H9 (cell line): ENCODE results near the gene TBXAS1. TPM values are rescaled to one million over a fixed set of nuclear protein-coding genes. Genes with fewer than 3 reads are reported as not detected.

Source experiments
- DNase-seq: peaks from one replicate; pipeline ENCODE4 v3.0.0-alpha.2; 2017
- H2AFZ ChIP-seq: one replicate; pipeline ENCODE4 v1.6.1; 2013; ENCODE audit warnings: mild to moderate bottlenecking, low read length, control low read depth, moderate library complexity
- H2AK5ac ChIP-seq: 2 replicates; pipeline ENCODE4 v1.6.1; 2013; ENCODE audit warnings: low read length, control low read depth, mixed read lengths; ENCODE audit not compliant: insufficient read length
- H2BK120ac ChIP-seq: one replicate; pipeline ENCODE4 v1.6.1; 2013; ENCODE audit warnings: low read depth, mild to moderate bottlenecking, low read length, control low read depth, inconsistent platforms; ENCODE audit not compliant: poor library complexity, severe bottlenecking
- H2BK12ac ChIP-seq: 2 replicates; pipeline ENCODE4 v1.6.1; 2013; ENCODE audit warnings: low read length, control low read depth, mixed read lengths, low read depth; ENCODE audit not compliant: insufficient read length
- H2BK15ac ChIP-seq: 2 replicates; pipeline ENCODE4 v1.6.1; 2013; ENCODE audit warnings: low read depth, low read length, control low read depth
- H2BK20ac ChIP-seq: one replicate; pipeline ENCODE4 v1.6.1; 2013; ENCODE audit warnings: low read depth, mild to moderate bottlenecking, low read length, control low read depth, inconsistent platforms; ENCODE audit not compliant: poor library complexity, severe bottlenecking
- H2BK5ac ChIP-seq: 2 replicates; pipeline ENCODE4 v1.6.1; 2013; ENCODE audit warnings: low read length, control low read depth, mixed read lengths; ENCODE audit not compliant: insufficient read length
- H3K14ac ChIP-seq: 2 replicates; pipeline ENCODE4 v1.6.1; 2013; ENCODE audit warnings: low read length, control low read depth; ENCODE audit not compliant: insufficient read depth
- H3K18ac ChIP-seq: 2 replicates; pipeline ENCODE4 v1.6.1; 2013; ENCODE audit warnings: low read depth, mild to moderate bottlenecking, mixed read lengths, low read length, control low read depth; ENCODE audit not compliant: insufficient read length
- H3K23ac ChIP-seq: 2 replicates; pipeline ENCODE4 v1.6.1; 2013; ENCODE audit warnings: low read length, control low read depth, mixed read lengths, low read depth; ENCODE audit not compliant: insufficient read length
- H3K23me2 ChIP-seq: 2 replicates; pipeline ENCODE4 v1.6.1; 2013; ENCODE audit warnings: low read depth, mild to moderate bottlenecking, mixed read lengths, low read length, control low read depth; ENCODE audit not compliant: insufficient read length, poor library complexity, severe bottlenecking
- H3K27ac ChIP-seq: 2 replicates; pipeline ENCODE4 v1.5.1; 2013; ENCODE audit warnings: low read length, control low read depth, mixed read lengths, low read depth; ENCODE audit not compliant: insufficient read length
- H3K27me3 ChIP-seq: 2 replicates; pipeline ENCODE4 v1.6.1; 2013; ENCODE audit warnings: low read length, control low read depth, inconsistent platforms; ENCODE audit not compliant: insufficient read depth
- H3K4ac ChIP-seq: 2 replicates; pipeline ENCODE4 v1.6.1; 2013; ENCODE audit warnings: low read depth, mild to moderate bottlenecking, control low read depth, inconsistent platforms, low read length, moderate library complexity
- H3K4me1 ChIP-seq: 2 replicates; pipeline ENCODE4 v1.6.1; 2013; ENCODE audit warnings: low read length, control low read depth, inconsistent platforms; ENCODE audit not compliant: insufficient read depth
- H3K4me2 ChIP-seq: 2 replicates; pipeline ENCODE4 v1.6.1; 2013; ENCODE audit warnings: low read length, control low read depth, mixed read lengths; ENCODE audit not compliant: insufficient read length, insufficient read depth
- H3K56ac ChIP-seq: 2 replicates; pipeline ENCODE4 v1.6.1; 2013; ENCODE audit warnings: low read depth, mild to moderate bottlenecking, mixed read lengths, low read length, control low read depth; ENCODE audit not compliant: insufficient read length
- H3K79me1 ChIP-seq: 2 replicates; pipeline ENCODE4 v1.6.1; 2013; ENCODE audit warnings: low read depth, mild to moderate bottlenecking, moderate library complexity, low read length, control low read depth, inconsistent platforms; ENCODE audit not compliant: insufficient read depth, poor library complexity, severe bottlenecking
- H3K79me2 ChIP-seq: 2 replicates; pipeline ENCODE4 v1.6.1; 2013; ENCODE audit warnings: low read length, control low read depth, inconsistent platforms; ENCODE audit not compliant: insufficient read depth
- H3K9ac ChIP-seq: 2 replicates; pipeline ENCODE4 v1.6.1; 2013; ENCODE audit warnings: low read length, control low read depth, mixed read lengths; ENCODE audit not compliant: insufficient read length; ENCODE audit errors: extremely low read depth
- H3K9me3 ChIP-seq: one replicate; pipeline ENCODE4 v1.6.1; 2013; ENCODE audit warnings: low read depth, low read length, inconsistent platforms; ENCODE audit not compliant: control insufficient read depth
- H3T11ph ChIP-seq: one replicate; pipeline ENCODE4 v1.6.1; 2013; ENCODE audit warnings: mild to moderate bottlenecking, low read length, control low read depth, inconsistent platforms
- H4K20me1 ChIP-seq: one replicate; pipeline ENCODE4 v1.6.1; 2013; ENCODE audit not compliant: control insufficient read depth, insufficient read length, insufficient read depth
- H4K5ac ChIP-seq: 2 replicates; pipeline ENCODE4 v1.6.1; 2013; ENCODE audit warnings: low read depth, mild to moderate bottlenecking, mixed read lengths, low read length, control low read depth; ENCODE audit not compliant: insufficient read length
- H4K8ac ChIP-seq: replicated peaks from 2 replicates; pipeline ENCODE4 v1.6.1; 2013; ENCODE audit warnings: low read length, control low read depth, mixed read lengths, low read depth; ENCODE audit not compliant: insufficient read length
- H4K91ac ChIP-seq: 2 replicates; pipeline ENCODE4 v1.6.1; 2013; ENCODE audit warnings: low read depth, mild to moderate bottlenecking, moderate library complexity, mixed read lengths, low read length, control low read depth; ENCODE audit not compliant: insufficient read length
- H3K27ac Mint-ChIP-seq, 3 experiments: 2 replicates in 2 of 3; 3 replicates in 1 of 3; pipeline ENCODE4 v1.8.0; 2020 to 2021; ENCODE audit warnings: mixed read lengths in 3 of 3, mild to moderate bottlenecking in 1 of 3, moderate library complexity in 1 of 3
- H3K27me3 Mint-ChIP-seq: 2 replicates; pipeline ENCODE4 v1.8.0; 2021; ENCODE audit warnings: low read depth, mild to moderate bottlenecking, moderate library complexity, mixed read lengths
- H3K36me3 Mint-ChIP-seq, 3 experiments: 2 replicates in 2 of 3; 3 replicates in 1 of 3; pipeline ENCODE4 v1.8.0; 2020 to 2021; ENCODE audit warnings: low read depth in 3 of 3, mixed read lengths in 3 of 3; ENCODE audit not compliant: insufficient read depth in 1 of 3
- H3K4me1 Mint-ChIP-seq, 2 experiments: 2 replicates each; pipeline ENCODE4 v1.8.0; 2020; ENCODE audit warnings: mixed read lengths in 2 of 2
- H3K4me3 Mint-ChIP-seq, 2 experiments: 2 replicates in 1 of 2; 3 replicates in 1 of 2; pipeline ENCODE4 v1.8.0; 2020 to 2021; ENCODE audit warnings: mild to moderate bottlenecking in 2 of 2, mixed read lengths in 2 of 2, moderate library complexity in 1 of 2
- H3K9me3 Mint-ChIP-seq, 2 experiments: 2 replicates in 1 of 2; 3 replicates in 1 of 2; pipeline ENCODE4 v1.8.0; 2020; ENCODE audit warnings: mild to moderate bottlenecking in 2 of 2, mixed read lengths in 2 of 2, moderate library complexity in 1 of 2
- WGBS: extraction: QIAGEN DNeasy Blood & Tissue Kit; methylation state at CpG from one replicate; pipeline ENCODE4 v1.1.7; 2013; ENCODE audit warnings: missing lambda C conversion rate, low lambda C conversion rate, mixed read lengths; ENCODE audit not compliant: insufficient read length; ENCODE audit errors: extremely low coverage; 5-methylcytosine and 5-hydroxymethylcytosine counted together
- total RNA-seq: library from RNA; stranded (reverse); gene quantifications from 2 replicates; pipeline ENCODE4 v1.2.1, GENCODE V29; 2021
- TF ChIP-seq, protein P1 (sequence below): fragments of 200-600 bp; sonication (generic); conservative IDR thresholded peaks from 3 replicates; pipeline ENCODE4 v1.8.0; 2021; ENCODE audit warnings: antibody characterized with exemption, mild to moderate bottlenecking

Gene TBXAS1
- total RNA-seq, 1 experiment from 2014 or later: 0.39 TPM

DNA sequence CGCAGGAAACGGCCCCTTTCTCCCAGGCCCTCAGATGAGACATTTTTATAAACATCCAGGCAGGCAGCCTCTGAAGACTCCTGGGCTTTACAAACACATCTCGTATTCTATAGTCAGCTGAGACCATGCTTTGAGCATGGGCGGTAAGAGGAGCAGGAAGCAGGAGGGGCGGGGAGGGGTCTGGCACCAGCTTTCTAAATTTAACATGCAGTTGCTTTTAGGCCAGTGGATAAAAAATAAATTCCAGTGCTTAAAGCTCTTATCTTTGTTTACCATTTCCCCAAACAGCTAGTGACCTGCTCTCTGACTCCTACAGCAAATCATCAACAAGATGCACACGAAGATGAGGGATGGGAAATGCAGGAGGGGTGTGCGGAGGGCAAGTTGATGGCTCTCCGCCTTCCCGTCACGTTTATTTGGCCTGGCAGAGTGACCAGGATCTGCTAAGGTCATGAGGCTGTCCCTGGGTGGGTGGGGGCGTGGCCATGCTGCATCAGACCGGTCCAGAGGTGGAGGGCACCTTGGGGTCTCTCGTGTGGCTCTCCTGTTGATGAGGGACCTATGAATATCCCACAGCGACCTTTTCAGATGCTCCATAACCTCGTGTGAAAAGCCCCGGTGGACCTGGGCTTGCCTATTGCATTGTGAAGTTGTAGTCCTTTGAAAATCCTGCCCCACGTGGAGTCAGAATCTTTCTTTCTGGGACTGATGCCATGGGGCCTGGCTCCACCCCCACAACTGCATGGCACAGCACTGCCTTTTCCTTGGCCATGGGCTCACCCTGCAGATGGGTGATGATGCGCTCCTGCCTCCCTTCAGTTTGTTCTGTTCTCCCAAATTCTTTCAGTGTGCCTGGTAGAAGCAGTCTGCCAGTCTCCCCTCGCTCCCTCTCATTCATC, 166.2 kb downstream of the TBXAS1 start:
- Histone ChIP-seq H3K79me2 (no peaks in the 10 kb centered on the region), H3K9me3 (no peaks in the 10 kb centered on the region), H3K14ac (no peak overlapping the region), H3K4ac (no peak overlapping the region), H3K9ac (no peak overlapping the region), H3K27me3 (no peaks in the 10 kb centered on the region), H4K8ac (no peak overlapping the region), H3K4me1 (no peaks in the 10 kb centered on the region), H3K23ac (no peak overlapping the region), H2BK15ac (no peak overlapping the region), H2AFZ (no peak overlapping the region), H3T11ph (no peak overlapping the region), H4K5ac (no peak overlapping the region), H2BK120ac (no peak overlapping the region), H3K27ac (no peak overlapping the region), H3K18ac (no peak overlapping the region), H3K56ac (no peak overlapping the region), H2BK5ac (no peak overlapping the region), H4K20me1 (no peaks in the 10 kb centered on the region), H3K23me2 (no peaks in the 10 kb centered on the region), H2AK5ac (no peak overlapping the region), H2BK12ac (no peak overlapping the region), H3K79me1 (no peaks in the 10 kb centered on the region), H2BK20ac (no peak overlapping the region), H4K91ac (no peak overlapping the region), H3K4me2 (no peak overlapping the region)
- no peak for DNase-seq
- H3K9me3 Mint-ChIP-seq: no peaks in the 10 kb centered on the region
- no peak overlapping the region for H3K4me3 Mint-ChIP-seq
- peaks cover under 1 to 4% of the 10 kb centered on the region in 2 experiments; a peak in 3 of 4 replicates for H3K4me1 Mint-ChIP-seq
- no peak overlapping the region for H3K27ac Mint-ChIP-seq
- H3K36me3 Mint-ChIP-seq: no peaks in the 10 kb centered on the region
- no CpG with 5 or more reads among the region's 19 CpGs for WGBS
- peaks cover 3% of the 10 kb centered on the region; the same call in 1 of the 2 replicates for H3K27me3 Mint-ChIP-seq
- TF ChIP-seq, protein P1, sequence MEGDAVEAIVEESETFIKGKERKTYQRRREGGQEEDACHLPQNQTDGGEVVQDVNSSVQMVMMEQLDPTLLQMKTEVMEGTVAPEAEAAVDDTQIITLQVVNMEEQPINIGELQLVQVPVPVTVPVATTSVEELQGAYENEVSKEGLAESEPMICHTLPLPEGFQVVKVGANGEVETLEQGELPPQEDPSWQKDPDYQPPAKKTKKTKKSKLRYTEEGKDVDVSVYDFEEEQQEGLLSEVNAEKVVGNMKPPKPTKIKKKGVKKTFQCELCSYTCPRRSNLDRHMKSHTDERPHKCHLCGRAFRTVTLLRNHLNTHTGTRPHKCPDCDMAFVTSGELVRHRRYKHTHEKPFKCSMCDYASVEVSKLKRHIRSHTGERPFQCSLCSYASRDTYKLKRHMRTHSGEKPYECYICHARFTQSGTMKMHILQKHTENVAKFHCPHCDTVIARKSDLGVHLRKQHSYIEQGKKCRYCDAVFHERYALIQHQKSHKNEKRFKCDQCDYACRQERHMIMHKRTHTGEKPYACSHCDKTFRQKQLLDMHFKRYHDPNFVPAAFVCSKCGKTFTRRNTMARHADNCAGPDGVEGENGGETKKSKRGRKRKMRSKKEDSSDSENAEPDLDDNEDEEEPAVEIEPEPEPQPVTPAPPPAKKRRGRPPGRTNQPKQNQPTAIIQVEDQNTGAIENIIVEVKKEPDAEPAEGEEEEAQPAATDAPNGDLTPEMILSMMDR: no peak
